ENCODE measurements around the gene DUSP9. TPM values are rescaled to one million over a fixed set of nuclear protein-coding genes. Genes with fewer than 3 reads are reported as not detected.

DUSP9 gene
- total RNA-seq, 1 experiment from 2014 or later, result 12.0 TPM

DNA sequence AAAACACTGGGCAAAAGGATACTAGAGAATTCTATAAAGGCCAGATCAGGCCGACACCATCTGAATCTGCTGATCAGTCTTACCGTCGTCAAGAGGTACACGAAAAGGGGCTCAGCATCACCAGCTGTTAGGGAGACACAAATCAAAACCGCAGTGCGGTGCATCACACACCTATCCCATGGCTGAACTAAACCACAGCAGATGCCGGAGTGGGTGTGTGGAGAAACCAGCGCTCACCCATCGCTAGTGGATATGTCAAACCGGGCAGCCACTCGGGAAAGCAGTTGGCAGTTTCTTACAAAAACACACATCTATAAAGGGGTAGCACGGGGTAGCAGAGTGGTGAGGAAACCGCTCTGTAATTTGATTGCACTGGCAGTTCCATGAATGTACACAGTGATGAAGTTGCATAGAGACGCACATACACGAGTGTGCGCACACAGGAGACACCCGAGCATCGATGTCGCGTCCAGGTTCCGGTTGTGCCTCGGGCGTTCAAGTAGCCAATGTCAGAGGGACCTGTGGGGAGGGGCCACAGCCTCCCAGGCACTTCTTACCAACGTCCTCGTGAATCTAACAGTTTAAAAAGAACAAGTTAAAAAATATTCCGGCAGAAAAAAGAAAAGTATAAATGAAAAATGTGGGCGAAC is 24.9 kb upstream of the DUSP9 start:
- no peaks in the 10 kb centered on the region for H3K36me3 Mint-ChIP-seq (ENCODE audit: insufficient read depth, unreplicated experiment)
- no peak overlapping the region for H3K4me3 ChIP-seq (ENCODE audit: low read depth, low read length)
- no peaks in the 10 kb centered on the region for H3K9me3 ChIP-seq
- POLR2A ChIA-PET, result no interaction called here
- CTCF ChIA-PET, result interaction anchor here (1.1 to 1.6 kb wide), 3 partner anchors 12 to 46 kb away, joined by 3 to 7 read pairs (median 5); no protein-coding TSS in a partner anchor
- no peak overlapping the region for H3K27ac Mint-ChIP-seq (ENCODE audit: unreplicated experiment)
- peaks cover 11% of the 10 kb centered on the region for H3K4me1 Mint-ChIP-seq (ENCODE audit: low read depth, unreplicated experiment)
- peaks cover 3% of the 10 kb centered on the region for H3K27me3 Mint-ChIP-seq (ENCODE audit: insufficient read depth, unreplicated experiment)
- intact Hi-C loops (cut with micrococcal nuclease; ENCODE audit: unreplicated experiment), result no loop called here
- no peak for DNase-seq
- TF ChIP-seq, protein P1, sequence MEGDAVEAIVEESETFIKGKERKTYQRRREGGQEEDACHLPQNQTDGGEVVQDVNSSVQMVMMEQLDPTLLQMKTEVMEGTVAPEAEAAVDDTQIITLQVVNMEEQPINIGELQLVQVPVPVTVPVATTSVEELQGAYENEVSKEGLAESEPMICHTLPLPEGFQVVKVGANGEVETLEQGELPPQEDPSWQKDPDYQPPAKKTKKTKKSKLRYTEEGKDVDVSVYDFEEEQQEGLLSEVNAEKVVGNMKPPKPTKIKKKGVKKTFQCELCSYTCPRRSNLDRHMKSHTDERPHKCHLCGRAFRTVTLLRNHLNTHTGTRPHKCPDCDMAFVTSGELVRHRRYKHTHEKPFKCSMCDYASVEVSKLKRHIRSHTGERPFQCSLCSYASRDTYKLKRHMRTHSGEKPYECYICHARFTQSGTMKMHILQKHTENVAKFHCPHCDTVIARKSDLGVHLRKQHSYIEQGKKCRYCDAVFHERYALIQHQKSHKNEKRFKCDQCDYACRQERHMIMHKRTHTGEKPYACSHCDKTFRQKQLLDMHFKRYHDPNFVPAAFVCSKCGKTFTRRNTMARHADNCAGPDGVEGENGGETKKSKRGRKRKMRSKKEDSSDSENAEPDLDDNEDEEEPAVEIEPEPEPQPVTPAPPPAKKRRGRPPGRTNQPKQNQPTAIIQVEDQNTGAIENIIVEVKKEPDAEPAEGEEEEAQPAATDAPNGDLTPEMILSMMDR (IDR thresholded peaks at IDR 0.05; ENCODE audit: insufficient read depth in 1 of 2, low read depth in 1 of 2, low read length in 1 of 2, severe bottlenecking in 1 of 2, unreplicated experiment in 1 of 2), result no peak
- H3K36me3 ChIP-seq (ENCODE audit: control insufficient read depth, insufficient read depth, low read length), result no peaks in the 10 kb centered on the region
- H3K9me3 Mint-ChIP-seq (ENCODE audit: unreplicated experiment), result no peaks in the 10 kb centered on the region
- no peaks in the 10 kb centered on the region for H3K27me3 ChIP-seq (replicated peaks; ENCODE audit: control insufficient read depth, insufficient read depth, low read length)
- BruUV-seq (replicated peaks), result no TSS peak
- H3K4me1 ChIP-seq, result 0 out of 2 replicates have a peak, but pooled peaks cover 4% of the 10 kb centered on the region
- no peak overlapping the region for H3K4me3 Mint-ChIP-seq (ENCODE audit: unreplicated experiment)

- no peaks in the 10 kb centered on the region for H3K36me3 Mint-ChIP-seq (ENCODE audit: insufficient read depth, unreplicated experiment)
- no peaks in the 10 kb centered on the region for H3K9me3 ChIP-seq
- H3K27me3 ChIP-seq (replicated peaks; ENCODE audit: control insufficient read depth, insufficient read depth, low read length), result no peaks in the 10 kb centered on the region
- TF ChIP-seq, protein P1 (IDR thresholded peaks at IDR 0.05; ENCODE audit: insufficient read depth in 1 of 2, low read depth in 1 of 2, low read length in 1 of 2, severe bottlenecking in 1 of 2, unreplicated experiment in 1 of 2), result no peak
- no peak overlapping the region for H3K27ac Mint-ChIP-seq (ENCODE audit: unreplicated experiment)
- peaks cover 11% of the 10 kb centered on the region for H3K4me1 Mint-ChIP-seq (ENCODE audit: low read depth, unreplicated experiment)
- ChIA-PET CTCF (interaction anchor here (1.1 to 1.6 kb wide), 3 partner anchors 13 to 45 kb away, joined by 3 to 7 read pairs (median 5); no protein-coding TSS in a partner anchor), POLR2A (no interaction called here)
- no peaks in the 10 kb centered on the region for H3K36me3 ChIP-seq (ENCODE audit: control insufficient read depth, insufficient read depth, low read length)
- no TSS peak for BruUV-seq (replicated peaks)
- no peaks in the 10 kb centered on the region for H3K9me3 Mint-ChIP-seq (ENCODE audit: unreplicated experiment)
- intact Hi-C loops (cut with micrococcal nuclease; ENCODE audit: unreplicated experiment), result no loop called here
- peak in 1 of 2 experiments; percentile 23 for DNase-seq
- H3K27me3 Mint-ChIP-seq (ENCODE audit: insufficient read depth, unreplicated experiment), result peaks cover 3% of the 10 kb centered on the region
- peak overlapping the region; percentile 22 for H3K4me3 Mint-ChIP-seq (ENCODE audit: unreplicated experiment)
- peaks cover 4% of the 10 kb centered on the region; the same call in 1 of the 2 replicates for H3K4me1 ChIP-seq
- no peak overlapping the region for H3K4me3 ChIP-seq (ENCODE audit: low read depth, low read length)
Observed at GRCh38 chrX:153622661-153623309, 24.2 kb upstream of the DUSP9 start.

- BruUV-seq (replicated peaks), result no TSS peak
- Histone ChIP-seq H3K36me3 (ENCODE audit: control insufficient read depth, insufficient read depth, low read length) (no peaks in the 10 kb centered on the region), H3K27me3 (replicated peaks; ENCODE audit: control insufficient read depth, insufficient read depth, low read length) (no peaks in the 10 kb centered on the region), H3K4me1 (peaks cover 4% of the 10 kb centered on the region; the same call in 1 of the 2 replicates), H3K4me3 (ENCODE audit: low read depth, low read length) (no peak overlapping the region), H3K9me3 (no peaks in the 10 kb centered on the region)
- intact Hi-C loops (cut with micrococcal nuclease; ENCODE audit: unreplicated experiment), result no loop called here
- POLR2A ChIA-PET, result no interaction called here
- peaks cover 11% of the 10 kb centered on the region for H3K4me1 Mint-ChIP-seq (ENCODE audit: low read depth, unreplicated experiment)
- TF ChIP-seq, protein P1 (IDR thresholded peaks at IDR 0.05; ENCODE audit: insufficient read depth in 1 of 2, low read depth in 1 of 2, low read length in 1 of 2, severe bottlenecking in 1 of 2, unreplicated experiment in 1 of 2), result no peak
- H3K9me3 Mint-ChIP-seq (ENCODE audit: unreplicated experiment), result no peaks in the 10 kb centered on the region
- no peaks in the 10 kb centered on the region for H3K36me3 Mint-ChIP-seq (ENCODE audit: insufficient read depth, unreplicated experiment)
- peaks cover 3% of the 10 kb centered on the region for H3K27me3 Mint-ChIP-seq (ENCODE audit: insufficient read depth, unreplicated experiment)
- DNase-seq, result no peak
- CTCF ChIA-PET, result interaction anchor here (1.1 to 1.6 kb wide), 3 partner anchors 13 to 45 kb away, joined by 3 to 7 read pairs (median 5); no protein-coding TSS in a partner anchor
- H3K4me3 Mint-ChIP-seq (ENCODE audit: unreplicated experiment), result peak overlapping the region; percentile 22
- H3K27ac Mint-ChIP-seq (ENCODE audit: unreplicated experiment), result no peak overlapping the region
Observed at GRCh38 chrX:153623310-153624029, 23.5 kb upstream of the DUSP9 start.
